Liver (tissue), 9 donors: ENCODE results near the gene AP3S1. TPM values are rescaled to one million over a fixed set of nuclear protein-coding genes. Genes with fewer than 3 reads are reported as not detected.

Source experiments
- DNase-seq: peaks from one replicate; pipeline ENCODE4 v3.0.0-alpha.2; 2017; ENCODE audit warnings: low spot score
- H3K27ac ChIP-seq, 2 donors: one replicate each; pipeline ENCODE4 v1.7.0; 2013; ENCODE audit warnings: inconsistent platforms in 2 of 2, low read length in 2 of 2, control low read depth in 1 of 2, low read depth in 1 of 2, mild to moderate bottlenecking in 1 of 2
- H3K27me3 ChIP-seq, 4 donors: one replicate each; pipeline versions ENCODE4 v1.6.1 to v1.7.0; 2013; ENCODE audit warnings: low read length in 3 of 4, inconsistent platforms in 1 of 4, mild to moderate bottlenecking in 1 of 4, moderate library complexity in 1 of 4; ENCODE audit not compliant: control insufficient read depth in 4 of 4, insufficient read depth in 4 of 4
- H3K36me3 ChIP-seq, 4 donors: one replicate each; pipeline versions ENCODE4 v1.6.1 to v1.7.0; 2013; ENCODE audit warnings: low read length in 3 of 4, mild to moderate bottlenecking in 3 of 4, low read depth in 1 of 4, moderate library complexity in 1 of 4; ENCODE audit not compliant: control insufficient read depth in 4 of 4, insufficient read depth in 3 of 4
- H3K4me1 ChIP-seq, 4 donors: one replicate each; pipeline versions ENCODE4 v1.6.1 to v1.7.0; 2013; ENCODE audit warnings: low read length in 3 of 4, mild to moderate bottlenecking in 3 of 4, moderate library complexity in 1 of 4; ENCODE audit not compliant: control insufficient read depth in 4 of 4, insufficient read depth in 4 of 4
- H3K4me3 ChIP-seq, 3 donors: one replicate each; pipeline versions ENCODE4 v1.6.1 to v1.7.0; 2013; ENCODE audit warnings: low read length in 3 of 3, control low read depth in 1 of 3, low read depth in 1 of 3, mild to moderate bottlenecking in 1 of 3
- H3K9ac ChIP-seq, 2 donors: one replicate each; pipeline ENCODE4 v1.7.0; 2013; ENCODE audit warnings: low read length in 2 of 2, mild to moderate bottlenecking in 2 of 2, moderate library complexity in 2 of 2, control low read depth in 1 of 2, low read depth in 1 of 2
- H3K9me3 ChIP-seq, 4 donors: one replicate each; pipeline versions ENCODE4 v1.6.1 to v1.7.0; 2013; ENCODE audit warnings: low read length in 3 of 4; ENCODE audit not compliant: control insufficient read depth in 4 of 4
- ATF3 ChIP-seq: IDR thresholded peaks from 2 replicates; pipeline ENCODE4 v1.6.1; 2016; ENCODE audit warnings: antibody characterized with exemption
- CTCF ChIP-seq: fragments of 150-350 bp; IDR thresholded peaks from 2 replicates; pipeline ENCODE4 v1.5.1; 2017; ENCODE audit warnings: improper control_type of control experiment, low read depth, low read length; ENCODE audit not compliant: missing input control
- FOXA2 ChIP-seq: IDR thresholded peaks from 2 replicates; pipeline ENCODE4 v1.6.1; 2016; ENCODE audit warnings: antibody characterized with exemption
- GABPA ChIP-seq, 2 donors: IDR thresholded peaks in 1 of 2; conservative IDR thresholded peaks in 1 of 2; 2 replicates each; pipeline ENCODE4 v1.6.1; 2016; ENCODE audit warnings: antibody characterized with exemption in 2 of 2, mild to moderate bottlenecking in 1 of 2, moderate library complexity in 1 of 2
- HNF4A ChIP-seq, 2 donors: conservative IDR thresholded peaks; 2 replicates each; pipeline ENCODE4 v1.6.1; 2016; ENCODE audit warnings: antibody characterized with exemption in 2 of 2, mild to moderate bottlenecking in 2 of 2
- HNF4G ChIP-seq: IDR thresholded peaks from 2 replicates; pipeline ENCODE4 v1.6.1; 2016; ENCODE audit warnings: antibody characterized with exemption
- JUND ChIP-seq, 2 donors: IDR thresholded peaks; 2 replicates each; pipeline ENCODE4 v1.6.1; 2016; ENCODE audit warnings: antibody characterized with exemption in 2 of 2
- MAX ChIP-seq: IDR thresholded peaks from 2 replicates; pipeline ENCODE4 v1.6.1; 2016; ENCODE audit warnings: antibody characterized with exemption
- NR2F2 ChIP-seq: IDR thresholded peaks from 2 replicates; pipeline ENCODE4 v1.6.1; 2016; ENCODE audit warnings: antibody characterized with exemption
- RAD21 ChIP-seq, 2 donors: IDR thresholded peaks; 2 replicates each; pipeline ENCODE4 v1.6.1; 2016; ENCODE audit warnings: antibody characterized with exemption in 2 of 2, mild to moderate bottlenecking in 2 of 2
- REST ChIP-seq: IDR thresholded peaks from 2 replicates; pipeline ENCODE4 v1.6.1; 2016; ENCODE audit warnings: antibody characterized with exemption, mild to moderate bottlenecking
- SP1 ChIP-seq: IDR thresholded peaks from 2 replicates; pipeline ENCODE4 v1.6.1; 2018; ENCODE audit warnings: antibody characterized with exemption, mild to moderate bottlenecking
- TAF1 ChIP-seq: conservative IDR thresholded peaks from 2 replicates; pipeline ENCODE4 v1.6.1; 2016; ENCODE audit warnings: antibody characterized with exemption, mild to moderate bottlenecking
- YY1 ChIP-seq: IDR thresholded peaks from 2 replicates; pipeline ENCODE4 v1.6.1; 2016; ENCODE audit warnings: antibody characterized with exemption, mild to moderate bottlenecking
- ZBTB33 ChIP-seq: IDR thresholded peaks from 2 replicates; pipeline ENCODE4 v1.6.1; 2016; ENCODE audit warnings: antibody characterized with exemption
- WGBS: extraction: QIAGEN DNeasy Blood & Tissue Kit; methylation state at CpG from one replicate; pipeline ENCODE4 v1.1.7; 2013; 5-methylcytosine and 5-hydroxymethylcytosine counted together
- polyA plus RNA-seq, 2 donors: library from polyadenylated mRNA; stranded (reverse) in 1 of 2; unstranded in 1 of 2; fragments of 200-250 nt in 1 of 2; fragments of >200 nt in 1 of 2; fragmentation: Nextera tagmentation in 1 of 2; extraction: Ambion mirVana in 1 of 2; gene quantifications; one replicate each; pipeline versions ENCODE4 v1.2.1 to v1.2.3, GENCODE V29; 2013 to 2015
- total RNA-seq, 2 donors: library from RNA; depleted of rRNA; stranded (reverse); fragments of >200 nt; gene quantifications; one replicate each; pipeline ENCODE4 v1.2.3, GENCODE V29; 2014
- donor health status: healthy.
- donor health status: healthy.
- donor health status: healthy.
- donor health status: healthy.
- donor health status: healthy.

The AP3S1 gene
- total and polyA plus RNA-seq, 4 donors, result 32.7 to 52.7 (median 40.9) TPM

- TF ChIP-seq ATF3 (no peak), JUND (IDR thresholded peaks at IDR 0.05) (no peak), REST (no peak), FOXA2 (no peak), SP1 (no peak), CTCF (no peak), NR2F2 (no peak), TAF1 (no peak)
- H3K9me3 ChIP-seq, result no peaks in the 10 kb centered on the region
- H3K9ac ChIP-seq, result no peak overlapping the region
- DNase-seq, result no peak
- no peak overlapping the region for H3K27ac ChIP-seq
- 89% methylated on average over 7 of the region's 7 CpGs for WGBS
- H3K36me3 ChIP-seq, result no peaks in the 10 kb centered on the region
- no peaks in the 10 kb centered on the region for H3K27me3 ChIP-seq
- H3K4me3 ChIP-seq, result no peak overlapping the region
- H3K4me1 ChIP-seq, result peaks cover 3 to 22% (median 16%) of the 10 kb centered on the region in 4 donors
Measured at GRCh38 chr5:115847290-115847689, 5.6 kb downstream of the AP3S1 start.

GRCh38 chr5:115849258-115849798, 7.6 kb downstream of the AP3S1 start:
- WGBS, result 93% methylated on average over 3 of the region's 3 CpGs
- Histone ChIP-seq H3K4me3 (no peak overlapping the region), H3K36me3 (no peaks in the 10 kb centered on the region), H3K9me3 (no peaks in the 10 kb centered on the region), H3K9ac (no peak overlapping the region), H3K27ac (no peak overlapping the region), H3K4me1 (peaks cover 3 to 13% (median 7%) of the 10 kb centered on the region in 4 donors), H3K27me3 (no peaks in the 10 kb centered on the region)
- TF ChIP-seq FOXA2, result no peak
- TF ChIP-seq TAF1, result no peak
- TF ChIP-seq RAD21 (IDR thresholded peaks at IDR 0.05), result no peak
- no peak for TF ChIP-seq JUND (IDR thresholded peaks at IDR 0.05)
- TF ChIP-seq GABPA (IDR thresholded peaks at IDR 0.05 in 1 of 2, conservative IDR thresholded peaks at IDR 0.05 in 1 of 2), result no peak
- TF ChIP-seq HNF4G, result no peak
- TF ChIP-seq HNF4A (conservative IDR thresholded peaks at IDR 0.05), result no peak
- TF ChIP-seq MAX, result no peak
- no peak for TF ChIP-seq CTCF
- no peak for TF ChIP-seq REST
- TF ChIP-seq YY1, result no peak
- TF ChIP-seq SP1, result no peak
- TF ChIP-seq ZBTB33, result no peak
- DNase-seq, result no peak
